Activated CD8-positive, alpha-beta memory T cell treated with anti-CD3 and anti-CD28 coated beads, Interleukin-2, amount 50 U/mL, for 1 hour (primary cell): ENCODE measurements around the gene NFYC.

ENCODE experiments used
- DNase-seq: peaks from one replicate; pipeline ENCODE4 v3.0.0-alpha.2; 2020; ENCODE audit errors: extremely low read depth

The NFYC gene

DNA sequence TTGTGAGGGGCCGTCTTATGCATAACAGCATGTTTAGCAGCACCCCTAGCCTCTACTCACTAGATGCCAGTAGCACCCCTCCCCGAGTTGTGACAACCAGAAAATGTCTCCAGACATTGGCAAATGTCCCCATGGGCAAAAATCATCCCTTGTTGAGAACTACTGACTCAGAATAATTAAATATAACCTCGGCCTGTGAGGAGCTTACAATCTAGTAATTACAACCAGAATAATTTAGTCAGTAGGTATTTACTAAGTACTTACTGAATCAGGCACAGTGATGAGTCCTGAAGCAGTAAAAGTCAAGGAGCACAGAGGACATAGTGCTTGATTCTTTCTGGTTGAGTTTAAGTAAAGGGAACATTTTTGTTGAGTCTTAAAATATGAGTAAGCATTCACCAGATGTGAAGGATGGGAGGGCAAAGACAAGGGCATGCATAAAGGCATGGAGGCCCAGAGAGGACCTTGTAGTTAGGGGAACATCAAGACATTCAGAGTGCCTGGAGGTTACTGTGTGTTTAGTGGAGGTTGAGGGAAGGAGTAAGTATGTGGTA is 48.0 kb downstream of the NFYC start:
- DNase-seq: no peak

DNA sequence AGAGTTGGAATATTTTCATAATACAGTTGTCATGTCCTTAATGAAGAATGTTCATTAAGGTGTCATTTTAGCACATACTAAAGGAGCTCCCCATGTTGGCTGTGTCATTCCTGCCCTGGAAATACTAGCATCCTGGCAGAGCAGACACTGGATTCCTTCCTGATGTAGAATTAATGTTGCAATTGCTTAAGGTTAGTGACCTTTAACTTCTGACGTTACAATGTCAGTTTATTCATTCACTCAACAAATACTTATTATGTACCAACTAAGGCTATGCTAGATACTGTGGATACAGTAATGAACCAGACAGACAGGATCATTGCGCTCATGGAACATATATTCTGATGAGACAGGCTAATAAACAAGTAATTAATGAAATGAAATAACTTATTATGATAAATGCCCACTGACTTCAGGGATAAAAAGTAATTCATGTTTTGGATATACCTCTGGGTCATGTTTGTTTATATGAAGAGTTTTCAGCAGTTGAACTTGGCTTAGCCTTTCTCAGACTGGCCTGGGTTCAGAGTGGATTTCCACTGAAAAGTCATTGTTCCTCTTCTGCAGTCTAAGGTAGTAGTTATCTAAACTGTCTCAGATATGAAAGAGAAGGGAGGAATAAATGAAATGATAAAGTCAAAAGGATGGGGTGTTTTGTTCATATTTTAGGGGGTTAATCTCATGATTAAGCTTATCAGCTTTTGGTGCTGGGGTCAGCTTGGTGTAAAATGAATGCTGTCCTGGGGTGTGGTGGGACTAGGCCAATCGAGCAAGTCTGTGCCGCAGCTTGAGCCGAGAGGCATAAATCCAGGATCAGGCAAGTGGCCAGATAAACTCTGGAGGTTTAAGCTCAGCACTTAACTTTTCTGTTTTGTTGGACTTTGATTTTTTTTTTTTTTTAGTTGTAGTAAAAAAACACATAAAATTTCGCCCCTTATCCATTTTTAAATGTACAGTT is 48.8 kb downstream of the NFYC start:
- no peak for DNase-seq

DNA sequence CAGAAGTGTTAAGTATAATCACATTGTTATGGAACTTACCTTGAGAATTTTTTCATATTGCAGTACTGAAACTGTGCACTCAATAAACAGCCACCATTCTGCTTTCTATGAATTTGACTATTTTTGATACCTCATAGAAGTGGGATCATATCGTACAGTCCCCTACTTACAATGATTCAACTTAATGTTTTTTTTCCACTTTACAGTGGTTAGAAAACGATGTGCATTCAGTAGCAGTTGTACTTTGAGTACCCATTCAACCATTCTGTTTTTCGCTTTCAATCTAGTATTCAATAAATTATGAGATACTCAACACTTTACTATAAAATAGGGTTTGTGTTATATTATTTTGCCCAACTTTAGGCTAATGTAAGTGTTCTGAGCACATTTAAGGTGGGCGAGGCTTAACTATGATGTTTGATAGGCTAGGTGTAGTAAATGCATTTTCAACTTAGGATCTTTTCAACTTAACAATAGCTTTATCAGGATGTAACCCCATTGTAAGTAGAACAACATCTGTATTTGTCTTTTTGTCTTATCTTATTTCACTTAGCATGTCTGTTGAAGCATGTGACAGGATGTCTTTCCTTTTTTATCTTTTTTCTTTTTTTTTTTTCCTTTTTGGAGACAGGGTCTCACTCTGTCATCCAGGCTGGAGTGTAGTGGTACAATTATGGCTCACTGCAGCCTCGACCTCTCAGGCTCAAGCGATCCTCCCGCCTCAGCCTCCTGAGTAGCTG is 49.7 kb downstream of the NFYC start:
- no peak for DNase-seq

DNA sequence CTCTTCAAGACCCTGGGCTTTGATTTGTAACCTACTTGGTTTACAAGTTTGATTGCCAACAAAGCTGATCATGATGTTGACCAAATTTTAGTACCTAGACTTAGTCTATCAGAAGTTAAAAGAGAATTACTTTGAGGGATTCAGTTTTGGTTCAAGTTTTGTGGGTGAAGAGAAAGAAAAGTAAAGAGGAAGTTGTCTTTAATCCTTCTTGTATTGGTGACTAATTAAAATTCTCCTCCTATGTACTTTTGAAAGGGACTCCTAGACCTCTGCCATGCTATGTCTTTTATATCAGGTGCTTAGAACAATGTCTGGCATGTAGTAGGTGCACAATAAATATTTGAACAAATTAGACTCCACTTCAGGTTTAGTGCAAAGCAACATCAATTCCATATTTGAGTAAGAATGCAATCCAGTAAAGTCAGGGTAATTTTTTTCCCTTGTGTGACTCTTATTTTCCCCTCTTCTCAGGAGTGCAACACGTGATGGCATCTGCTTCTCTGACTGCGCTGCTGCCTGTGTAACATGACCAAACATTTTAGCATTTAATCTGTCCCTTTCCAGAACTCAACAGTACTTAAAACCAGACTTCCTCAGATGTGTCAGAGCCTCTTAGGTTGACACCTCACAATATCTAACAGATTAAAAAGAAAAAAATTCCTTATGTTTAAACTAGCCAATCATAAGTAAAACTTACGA is 51.0 kb downstream of the NFYC start:
- no peak for DNase-seq

DNA sequence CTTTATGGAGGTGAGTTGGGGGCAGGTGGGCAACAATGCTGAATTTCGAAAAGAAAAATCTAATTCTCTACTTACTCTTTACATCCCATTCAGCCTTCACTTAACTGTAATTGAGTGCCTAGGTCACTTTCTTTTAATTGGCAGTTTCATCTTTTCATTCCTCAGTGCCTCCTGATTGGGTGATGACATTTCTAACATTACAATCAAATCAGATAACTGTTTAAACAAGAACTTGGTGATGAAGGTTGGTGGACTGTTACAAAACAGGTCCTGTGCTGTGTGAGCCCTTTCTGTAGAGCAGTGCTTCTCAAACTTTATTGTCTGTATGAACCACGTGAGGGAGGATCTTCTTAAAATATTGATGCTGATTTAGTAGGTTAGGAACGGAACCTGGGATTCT is 51.9 kb downstream of the NFYC start:
- DNase-seq: no peak

DNA sequence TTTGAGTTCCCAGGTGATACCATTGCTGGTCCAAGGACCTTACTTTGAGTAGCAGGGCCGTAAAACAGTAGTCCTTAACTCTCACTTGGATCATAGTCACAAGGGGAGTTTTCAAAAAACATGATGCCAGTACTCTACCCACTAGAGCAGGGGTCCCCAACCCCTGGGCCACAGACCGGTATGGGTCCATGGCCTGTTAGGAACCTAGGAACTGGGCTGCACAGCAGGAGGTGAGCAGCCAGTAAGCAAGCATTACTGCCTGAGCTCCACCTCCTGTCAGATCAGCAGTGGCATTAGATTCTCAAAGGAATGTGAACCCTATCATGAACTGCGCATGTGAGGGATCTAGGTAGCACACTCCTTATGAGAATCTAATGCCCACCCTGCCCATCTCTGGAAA is 52.4 kb downstream of the NFYC start:
- DNase-seq: no peak

DNA sequence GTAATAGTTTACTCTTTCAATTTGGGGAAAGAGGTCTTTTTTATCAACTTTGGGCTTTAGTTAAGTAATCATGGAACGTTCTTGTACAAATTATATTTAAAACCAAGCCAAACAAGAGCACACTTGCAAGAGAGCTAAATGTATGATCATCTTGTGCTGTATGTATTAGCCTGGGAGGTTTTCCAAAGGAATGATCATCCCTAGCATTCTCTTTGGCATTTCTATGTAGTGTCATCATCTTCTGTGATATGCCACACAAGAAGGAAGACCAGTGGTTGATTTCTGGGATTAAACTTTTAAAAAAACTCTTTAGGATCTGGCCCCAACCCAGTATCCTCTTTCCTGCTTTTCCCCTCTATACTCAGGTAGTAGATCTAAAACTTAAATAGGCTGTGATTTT is 53.7 kb downstream of the NFYC start:
- DNase-seq: no peak

DNA sequence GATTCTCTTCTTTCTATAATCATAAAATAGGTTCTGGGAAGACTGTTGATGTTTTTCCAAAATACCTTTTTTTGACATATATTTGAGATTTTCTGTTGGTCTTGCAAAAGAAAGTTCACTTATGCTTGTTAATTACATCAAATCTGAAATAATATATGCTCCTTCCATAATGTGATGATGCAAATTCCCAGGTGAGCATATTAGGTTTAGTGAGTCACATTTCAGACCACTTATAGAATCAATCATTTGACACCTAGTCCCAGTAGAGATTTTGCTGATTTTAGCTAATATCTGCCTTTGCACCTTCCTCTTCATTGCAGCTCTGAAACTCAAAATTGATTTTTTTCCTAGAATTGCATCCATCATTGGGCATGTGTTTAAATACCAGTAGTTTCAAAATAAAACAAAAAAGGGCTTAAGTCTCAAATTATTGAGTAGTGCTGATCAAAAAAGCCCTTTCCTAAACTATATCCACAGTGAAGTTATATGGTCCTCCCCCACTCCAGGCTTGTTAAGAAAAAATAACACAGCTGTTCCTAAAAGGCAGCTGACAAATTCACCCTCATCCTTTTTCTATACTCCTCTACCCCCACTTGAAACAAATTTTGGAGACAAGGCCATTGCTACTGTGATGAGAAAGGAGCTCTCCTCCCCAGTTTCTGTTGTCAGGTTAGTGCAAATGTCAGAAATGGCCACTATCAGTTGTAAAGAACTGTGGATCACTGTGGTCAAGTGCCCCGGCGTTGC is 55.0 kb downstream of the NFYC start:
- no peak for DNase-seq

DNA sequence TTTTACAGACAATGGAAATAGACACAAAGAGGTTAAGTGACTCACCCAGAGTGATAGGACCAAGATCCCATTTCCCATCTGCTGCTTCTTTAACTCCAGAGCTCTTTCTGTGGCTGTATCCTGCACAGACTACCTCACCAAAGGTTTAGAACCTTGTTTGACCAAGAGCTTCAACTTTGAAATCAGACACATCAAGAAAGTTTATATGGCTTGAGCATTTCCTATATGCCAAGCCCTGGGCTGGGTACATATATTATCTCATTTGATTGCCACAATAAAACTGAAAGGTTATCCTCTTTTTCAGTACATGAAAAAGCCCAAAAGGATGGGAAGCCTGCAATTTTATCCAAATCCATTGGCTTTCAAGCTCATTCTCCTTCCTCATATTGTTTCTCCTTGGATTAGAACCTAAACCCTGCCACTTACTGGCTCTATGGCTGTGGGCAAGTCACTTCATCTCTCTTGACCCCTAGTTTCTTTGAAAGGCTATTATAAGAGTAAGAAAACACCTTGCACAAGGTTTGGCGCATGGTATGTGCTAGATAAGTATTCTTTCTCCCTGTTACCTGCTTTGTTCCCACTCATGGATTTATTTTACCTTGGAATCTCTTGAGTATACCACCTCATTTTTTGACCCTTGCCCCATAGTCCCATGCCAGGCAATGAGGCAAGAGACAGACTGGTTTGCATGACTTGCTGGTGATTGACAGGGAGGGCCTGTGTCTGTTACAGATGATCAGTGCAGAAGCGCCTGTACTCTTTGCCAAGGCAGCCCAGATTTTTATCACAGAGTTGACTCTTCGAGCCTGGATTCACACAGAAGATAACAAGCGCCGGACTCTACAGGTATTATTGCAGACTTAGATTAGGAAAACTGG is 57.6 kb downstream of the NFYC start:
- DNase-seq: no peak

DNA sequence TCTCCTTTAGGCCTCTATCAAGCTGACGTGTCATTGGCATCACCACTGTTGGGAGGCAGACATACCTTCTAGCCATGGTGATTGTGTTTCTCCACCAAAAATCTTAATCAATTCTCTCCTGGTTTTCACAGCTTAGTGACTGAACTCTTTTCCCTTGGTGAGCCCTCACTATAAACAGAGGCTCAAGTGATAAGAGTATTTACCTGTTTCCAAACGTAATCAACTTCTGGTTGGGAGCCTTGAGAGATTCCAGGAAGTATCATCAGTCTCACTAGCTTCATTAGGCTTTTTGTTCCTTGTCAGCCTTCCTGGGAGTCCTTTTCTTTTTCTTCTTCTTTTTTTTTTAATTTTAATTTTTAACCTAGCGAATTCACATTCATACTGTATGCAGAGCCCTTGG is 58.3 kb downstream of the NFYC start:
- no peak for DNase-seq

DNA sequence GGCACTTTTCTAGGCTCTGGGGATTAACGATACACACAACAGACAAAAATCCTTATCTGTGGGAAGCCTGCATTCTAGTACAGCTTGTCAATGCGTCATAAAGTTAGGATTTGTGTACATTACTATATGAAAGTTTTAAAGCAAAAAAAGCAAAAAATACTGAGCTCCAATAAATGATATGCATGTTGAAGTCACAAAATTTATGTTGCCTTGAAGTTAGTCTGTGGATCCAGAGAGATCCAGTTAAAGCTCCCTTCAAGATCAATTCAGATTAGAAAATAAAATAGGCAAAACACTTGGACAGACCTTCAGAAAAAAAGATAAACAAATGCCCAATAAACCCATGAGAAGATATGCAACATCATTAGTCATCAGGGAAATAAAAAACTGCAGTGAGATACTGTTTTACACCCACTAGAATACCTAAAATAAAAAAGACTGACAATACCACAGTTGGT is 59.0 kb downstream of the NFYC start:
- DNase-seq: no peak

DNA sequence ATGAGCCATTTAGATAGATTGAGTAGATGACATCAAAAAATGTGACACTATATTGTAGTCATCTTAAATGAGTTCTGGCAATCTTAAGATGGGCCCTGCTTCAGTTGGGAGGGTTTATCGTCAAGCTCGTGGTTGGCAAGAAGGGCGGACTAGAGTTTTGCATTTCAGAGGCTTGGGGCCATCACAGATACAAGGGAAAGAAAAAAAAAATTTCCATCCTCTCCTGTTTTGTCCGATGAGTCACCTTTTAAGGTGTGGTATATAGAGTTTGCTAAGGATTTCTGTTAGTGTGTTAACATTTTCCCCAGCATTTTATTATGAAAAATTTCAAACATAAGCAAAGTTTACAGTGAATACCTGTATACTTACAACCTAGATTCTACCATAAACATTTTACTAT is 60.3 kb downstream of the NFYC start:
- no peak for DNase-seq

DNA sequence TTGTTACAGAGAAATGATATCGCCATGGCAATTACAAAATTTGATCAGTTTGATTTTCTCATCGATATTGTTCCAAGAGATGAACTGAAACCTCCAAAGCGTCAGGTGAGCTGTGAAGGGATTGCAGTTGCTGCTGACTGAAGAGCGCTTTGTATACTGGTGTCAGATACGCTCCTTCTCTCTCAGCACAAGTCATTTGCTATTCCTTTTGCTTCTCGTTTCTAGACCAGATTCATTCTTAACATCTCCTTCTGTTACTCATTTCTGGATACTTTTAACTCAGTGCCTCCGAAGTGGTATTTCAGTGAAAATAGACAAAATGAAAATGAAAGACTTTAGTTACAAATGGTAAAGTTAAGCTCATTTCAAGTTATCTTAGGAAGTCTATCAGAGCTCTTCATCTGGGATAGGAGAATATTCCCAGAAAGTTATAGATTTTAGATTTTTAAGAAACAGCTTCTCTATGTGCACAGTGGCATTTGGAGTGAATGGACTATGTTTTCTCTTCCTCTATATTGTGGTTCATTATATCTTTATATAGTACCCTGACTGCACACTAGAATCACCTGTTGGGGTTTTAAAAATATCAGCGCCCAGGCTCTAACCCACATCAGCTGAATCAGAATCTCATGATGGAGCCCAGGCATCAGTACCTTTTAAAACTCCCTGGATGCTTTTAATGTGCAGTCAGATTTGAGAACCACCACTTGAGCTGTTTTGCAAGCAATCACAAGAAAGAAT is 61.8 kb downstream of the NFYC start:
- no peak for DNase-seq

DNA sequence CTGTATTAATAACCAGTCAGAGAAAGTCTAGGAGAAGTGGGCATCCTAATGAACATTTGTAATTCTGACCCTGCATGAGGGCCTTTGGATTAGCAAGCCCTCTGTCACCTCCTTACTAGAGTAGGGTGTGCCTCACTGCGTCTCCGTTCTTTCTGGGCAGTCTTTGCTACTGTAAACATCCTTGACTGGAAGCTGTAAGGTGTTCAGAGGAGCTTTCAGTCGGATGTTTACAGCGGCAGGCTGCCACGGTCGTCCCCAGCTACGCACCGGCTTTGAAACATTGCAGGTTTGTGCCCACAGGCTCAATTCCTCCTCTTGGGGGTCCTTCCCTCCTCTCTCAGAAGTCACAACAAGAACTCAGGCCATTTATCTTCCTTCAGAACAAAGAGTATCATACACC is 62.7 kb downstream of the NFYC start:
- DNase-seq: no peak

DNA sequence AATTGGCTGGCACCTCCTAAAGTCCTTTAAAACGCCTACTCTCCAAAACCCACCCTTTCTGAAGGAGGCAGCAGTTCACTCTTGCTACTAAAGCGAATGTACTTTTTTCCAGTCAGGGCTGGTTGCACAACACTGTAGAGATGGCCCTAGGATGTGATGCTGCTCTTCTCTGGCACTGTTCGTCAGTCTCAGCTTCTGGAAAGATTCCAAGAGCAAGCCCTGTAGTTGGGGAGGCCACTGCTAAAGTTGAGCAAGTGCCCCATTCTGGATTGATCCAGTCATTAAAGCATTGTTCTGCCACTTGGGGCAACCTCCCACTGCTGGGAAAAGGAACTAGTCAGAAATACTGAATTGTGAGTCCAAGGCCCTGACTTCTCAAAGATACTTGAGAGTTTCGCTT is 63.6 kb downstream of the NFYC start:
- no peak for DNase-seq

DNA sequence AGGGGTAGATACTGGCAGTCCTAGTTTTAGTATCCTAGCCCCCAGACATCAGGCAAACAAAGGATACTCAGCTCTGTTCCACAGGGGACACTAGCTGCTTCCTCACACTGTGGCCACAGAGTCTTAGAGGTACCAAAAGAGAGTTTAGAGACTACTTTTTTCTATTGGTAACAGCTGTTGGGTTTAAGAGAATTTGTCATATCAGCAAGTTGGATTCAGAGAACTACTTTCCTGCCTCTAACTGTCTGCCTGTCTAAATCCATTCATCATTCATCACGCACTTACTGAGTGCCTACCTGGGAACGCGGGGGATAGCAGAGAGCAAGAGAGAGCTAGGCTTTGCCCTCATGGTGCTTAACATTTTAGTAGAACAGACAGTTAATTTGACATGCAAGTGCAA is 65.0 kb downstream of the NFYC start:
- DNase-seq: no peak

DNA sequence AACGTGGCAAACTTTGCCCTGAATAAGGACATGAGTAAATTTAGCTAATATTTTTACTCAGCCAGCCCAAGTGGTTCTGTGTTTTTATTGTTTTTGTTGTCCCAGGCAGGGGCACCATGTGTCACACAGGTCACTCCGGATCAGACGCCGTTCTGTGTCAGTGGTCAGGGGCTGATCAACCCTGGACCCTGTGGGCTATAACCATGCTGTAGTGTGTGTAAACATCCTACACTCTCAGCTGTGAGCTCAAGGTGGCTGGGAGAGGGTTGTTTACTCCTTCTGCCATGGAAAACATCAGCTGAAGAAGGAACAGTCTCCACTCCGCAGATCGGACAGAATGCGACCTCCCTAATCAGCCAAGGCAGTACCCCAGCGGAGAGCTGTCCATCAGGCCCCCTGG is 65.6 kb downstream of the NFYC start:
- DNase-seq: no peak

DNA sequence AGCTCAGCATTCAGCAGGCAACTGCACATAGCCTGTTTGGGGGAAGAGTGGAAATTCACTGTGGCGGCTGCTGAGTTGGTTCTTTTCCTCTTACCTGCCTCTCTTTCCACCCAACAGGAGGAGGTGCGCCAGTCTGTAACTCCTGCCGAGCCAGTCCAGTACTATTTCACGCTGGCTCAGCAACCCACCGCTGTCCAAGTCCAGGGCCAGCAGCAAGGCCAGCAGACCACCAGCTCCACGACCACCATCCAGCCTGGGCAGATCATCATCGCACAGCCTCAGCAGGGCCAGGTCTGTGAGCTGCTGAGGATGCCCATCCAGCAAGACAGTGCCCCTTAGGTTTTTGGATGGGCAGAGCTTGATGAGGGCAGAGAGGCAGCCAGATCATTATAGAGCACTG is 66.5 kb downstream of the NFYC start:
- no peak for DNase-seq

DNA sequence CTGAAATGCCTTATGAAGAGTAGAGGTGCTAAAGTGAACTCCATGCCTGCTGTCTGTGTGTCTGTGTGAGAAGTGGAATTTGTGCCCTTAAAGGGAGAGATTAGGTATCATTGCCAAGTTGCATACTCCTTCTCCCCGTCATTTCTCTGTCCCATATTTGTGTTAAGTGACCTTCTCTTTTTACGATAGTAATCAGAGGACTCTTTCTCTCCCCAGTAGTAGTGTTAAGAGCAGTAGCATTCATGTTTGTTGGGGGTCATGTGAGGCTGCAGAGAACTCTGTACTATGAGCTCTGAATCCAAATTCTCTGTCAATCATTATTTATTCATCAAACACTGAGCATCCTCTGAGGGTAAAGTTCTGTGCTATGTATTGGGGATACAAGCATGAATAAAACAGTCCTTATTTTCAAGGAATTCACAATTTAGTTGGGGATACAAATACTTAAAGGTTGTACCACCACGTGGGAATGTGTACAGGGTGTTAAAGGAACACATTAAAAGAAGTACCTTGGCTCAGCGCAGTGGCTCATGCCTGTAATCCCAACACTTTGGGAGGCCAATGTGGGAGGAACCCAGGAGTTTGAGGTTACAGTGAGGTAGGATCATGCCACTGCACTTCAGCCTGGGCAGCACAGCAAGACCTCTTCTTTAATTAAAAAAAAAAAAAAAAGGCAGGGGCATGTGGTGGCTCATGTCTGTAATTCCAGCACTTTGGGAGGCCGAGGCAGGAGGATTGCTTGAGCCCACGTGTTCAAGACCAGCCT is 67.3 kb downstream of the NFYC start:
- no peak for DNase-seq
